Right hindlimb (tissue), 1 donor: ENCODE results near the gene ITGB2.

ENCODE experiments used
- DNase-seq: peaks from one replicate; pipeline ENCODE4 v3.0.0-alpha.2; 2018

ITGB2 gene

GRCh38 chr21:44920694-44921604, at the start of gene ITGB2:
TSS of gene ITGB2 (minus strand) at chr21:44920899. CDS start at chr21:44910782, 10,117 bp downstream.
- no peak for DNase-seq

- no peak for DNase-seq
These were observed 49.4 kb upstream of the ITGB2 start for GRCh38 chr21:44969931-44970755.

- DNase-seq: no peak
These were observed 48.5 kb upstream of the ITGB2 start for GRCh38 chr21:44969066-44969670.

GRCh38 chr21:44967082-44968047, 46.7 kb upstream of the ITGB2 start:
- no peak for DNase-seq

GRCh38 chr21:44966135-44967081, 45.7 kb upstream of the ITGB2 start:
- peak; percentile 76 for DNase-seq

- peak; percentile 72 for DNase-seq
These were observed 44.7 kb upstream of the ITGB2 start for GRCh38 chr21:44965251-44966022.

- no peak for DNase-seq
These were observed 43.7 kb upstream of the ITGB2 start for GRCh38 chr21:44964381-44964780.

GRCh38 chr21:44962403-44962966, 41.8 kb upstream of the ITGB2 start:
- no peak for DNase-seq

- DNase-seq: no peak
These were observed 39.7 kb upstream of the ITGB2 start for GRCh38 chr21:44960141-44961092.

GRCh38 chr21:44959376-44960091, 38.8 kb upstream of the ITGB2 start:
- DNase-seq: no peak

GRCh38 chr21:44958471-44959191, 37.9 kb upstream of the ITGB2 start:
- DNase-seq: peak; percentile 95

- DNase-seq: no peak
These were observed 37.3 kb upstream of the ITGB2 start for GRCh38 chr21:44957901-44958451.

GRCh38 chr21:44957047-44957831, 36.5 kb upstream of the ITGB2 start:
- no peak for DNase-seq

GRCh38 chr21:44956356-44957046, 35.8 kb upstream of the ITGB2 start:
- no peak for DNase-seq

- DNase-seq: no peak
These were observed 35.1 kb upstream of the ITGB2 start for GRCh38 chr21:44955798-44956175.
